NCI-H1436 (cell line): ENCODE measurements around the gene ZNF346.
"Not testable (repeated sequence)": the region's sequence is repeated elsewhere in the genome, so short reads cannot be mapped to it uniquely, and the experiment has no call there.

Source experiments
- DNase-seq: peaks from one replicate; lab custom pipeline; 2025; lab: John Stamatoyannopoulos, UW

The ZNF346 gene

DNA sequence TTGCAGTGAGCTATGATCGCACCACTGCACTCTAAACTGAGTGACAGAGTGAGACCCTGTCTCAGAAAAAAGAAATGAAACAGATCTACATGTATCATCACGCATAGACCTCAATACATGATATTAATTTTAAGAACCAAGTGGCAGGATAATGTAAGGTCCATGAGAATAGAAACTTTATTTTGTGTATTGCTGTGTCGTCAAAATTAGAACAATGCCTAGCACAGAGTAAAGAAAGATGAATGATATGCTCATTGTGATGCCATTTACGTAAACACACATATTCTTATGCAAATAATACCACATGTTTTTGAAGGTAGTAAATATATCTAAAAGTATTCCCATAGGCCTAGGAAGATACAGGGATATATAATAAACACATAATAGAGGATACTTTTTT is 12.3 kb upstream of the ZNF346 start:
- DNase-seq = no peak

DNA sequence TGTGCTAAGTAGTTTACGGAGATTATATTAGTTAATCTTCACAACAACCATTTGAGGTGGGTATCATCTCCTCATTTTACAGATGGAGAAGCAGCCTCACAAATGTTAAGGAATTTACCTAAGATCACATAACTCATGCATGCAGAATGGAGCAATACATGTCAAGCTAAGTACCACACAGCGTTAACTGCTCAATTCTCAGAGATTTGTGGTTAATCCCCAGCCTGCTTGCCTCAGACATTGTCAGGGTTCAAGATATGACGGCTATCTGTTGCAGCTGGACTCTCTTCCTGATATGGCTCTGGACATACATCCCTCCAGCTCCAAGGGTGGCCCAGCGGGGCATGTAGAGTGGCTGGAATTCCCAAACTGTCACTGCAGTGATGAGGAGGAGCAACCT is 7.3 kb upstream of the ZNF346 start:
- DNase-seq = no peak

DNA sequence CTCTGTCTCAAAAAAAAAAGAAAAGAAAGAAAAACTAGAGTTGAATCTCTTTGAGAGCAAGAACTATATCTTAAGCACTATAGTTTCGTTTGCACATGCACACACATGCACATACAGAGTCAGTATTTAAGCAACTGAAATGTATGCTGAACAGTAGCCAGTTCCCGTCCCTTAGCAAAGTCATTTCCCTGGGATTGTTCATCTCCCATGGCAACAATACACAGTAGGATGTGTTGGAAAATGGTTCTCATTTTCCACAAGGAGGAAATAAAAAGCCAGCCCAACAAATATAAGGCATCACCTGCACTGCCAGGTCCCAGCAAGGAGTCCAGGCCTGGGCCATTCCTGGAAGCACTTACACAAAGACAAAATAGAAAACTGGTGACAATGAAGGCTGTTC is 4.2 kb upstream of the ZNF346 start:
- no peak for DNase-seq

DNA sequence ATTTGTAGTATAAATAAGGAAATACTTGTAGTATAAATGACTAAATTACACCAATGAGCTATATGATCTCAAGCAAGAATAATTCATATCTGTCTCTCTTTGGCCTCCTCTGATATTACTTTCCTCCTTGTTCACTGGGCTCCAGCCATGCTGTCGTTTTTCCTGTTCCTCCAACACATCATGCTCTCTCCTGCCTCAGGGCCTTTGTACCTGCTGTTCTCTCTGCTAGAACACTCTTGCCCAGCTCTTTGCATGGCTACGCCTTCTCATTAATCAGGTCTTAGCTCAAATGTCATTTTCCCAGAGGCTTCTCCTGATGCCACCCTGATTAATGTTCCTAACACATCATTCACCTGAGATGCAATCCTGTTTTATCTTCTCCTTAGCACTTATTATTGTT is 2.5 kb upstream of the ZNF346 start:
- DNase-seq = no peak

DNA sequence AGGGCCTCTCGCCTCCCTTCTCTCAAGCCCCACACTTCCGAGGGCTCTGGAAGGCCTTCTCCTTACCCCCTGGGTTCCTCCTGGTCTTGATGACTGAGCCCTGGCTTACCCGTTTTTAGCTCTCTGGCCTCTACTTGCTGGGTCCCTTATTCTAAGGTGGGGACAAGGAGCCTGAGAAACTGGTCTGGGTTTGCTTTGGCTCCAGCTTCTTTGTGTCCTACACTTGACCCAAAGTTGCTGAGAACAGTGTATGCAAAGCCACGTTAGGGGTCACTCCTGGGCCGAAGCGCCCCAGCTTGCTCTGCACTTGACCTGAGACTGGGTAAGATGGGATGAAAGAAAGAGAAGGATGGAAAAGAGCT is 788 bp downstream of the ZNF346 start:
- DNase-seq = no peak

DNA sequence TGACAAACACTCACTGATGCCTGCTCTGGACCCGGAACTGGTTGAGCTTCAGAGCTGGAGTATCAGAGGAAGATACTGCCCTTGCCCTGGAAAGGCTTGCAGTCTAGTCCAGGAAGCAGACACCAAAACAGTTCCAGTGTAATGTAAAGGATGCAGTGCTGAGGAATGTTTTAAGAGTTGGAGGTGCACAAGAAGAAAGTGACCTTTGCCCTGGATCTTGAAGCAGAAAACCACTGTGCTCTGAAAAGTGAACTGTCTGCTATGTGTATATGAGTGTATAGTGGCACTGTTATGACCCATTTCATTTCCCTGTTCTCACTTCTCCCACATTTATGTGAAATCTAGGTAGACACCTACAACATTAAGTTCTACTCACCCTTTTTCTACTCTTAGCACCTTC is 2.1 kb downstream of the ZNF346 start:
- no peak for DNase-seq

DNA sequence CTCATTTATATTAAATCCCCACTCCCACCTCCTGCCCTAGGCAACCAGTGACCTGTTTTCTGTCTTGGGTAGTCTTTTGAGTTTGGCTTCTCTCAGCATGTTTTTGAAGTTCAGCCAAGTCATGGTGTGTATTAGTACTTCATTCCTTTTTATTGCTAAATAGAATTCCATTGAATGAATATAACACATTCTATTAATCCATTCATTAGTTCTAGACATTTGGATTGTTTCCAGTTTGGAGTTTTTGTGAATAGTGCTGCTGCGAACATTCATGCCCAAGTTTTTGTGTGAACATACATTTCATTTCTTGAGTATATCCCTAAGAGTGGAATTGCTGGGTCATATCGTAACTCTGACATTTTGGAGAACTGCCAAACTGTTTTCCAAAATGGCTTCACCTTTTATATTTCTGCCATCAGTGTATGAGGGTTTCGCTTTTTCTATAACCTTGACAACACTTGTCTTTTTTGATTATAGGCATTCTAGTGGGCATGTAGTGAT is 2.7 kb downstream of the ZNF346 start:
- no peak for DNase-seq

DNA sequence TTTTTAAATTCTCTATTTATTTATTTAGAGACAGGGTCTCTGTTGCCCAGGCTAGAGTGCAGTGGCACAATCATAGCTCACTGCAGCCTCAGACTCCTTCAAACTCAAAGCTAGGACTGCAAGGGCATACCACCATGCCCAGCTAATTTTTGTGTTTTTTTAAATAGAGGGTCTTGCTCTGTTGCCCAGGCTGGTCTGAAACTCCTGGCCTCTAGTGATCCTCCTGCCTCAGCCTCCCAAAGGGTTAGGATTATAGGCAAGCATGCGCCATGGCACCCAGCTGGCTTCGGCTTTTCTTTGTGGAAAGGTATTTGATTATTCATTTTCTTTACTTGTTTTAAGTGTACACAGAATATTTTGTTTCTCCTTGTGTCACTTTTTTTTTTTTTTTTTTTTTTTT is 5.2 kb downstream of the ZNF346 start:
- DNase-seq = no peak

DNA sequence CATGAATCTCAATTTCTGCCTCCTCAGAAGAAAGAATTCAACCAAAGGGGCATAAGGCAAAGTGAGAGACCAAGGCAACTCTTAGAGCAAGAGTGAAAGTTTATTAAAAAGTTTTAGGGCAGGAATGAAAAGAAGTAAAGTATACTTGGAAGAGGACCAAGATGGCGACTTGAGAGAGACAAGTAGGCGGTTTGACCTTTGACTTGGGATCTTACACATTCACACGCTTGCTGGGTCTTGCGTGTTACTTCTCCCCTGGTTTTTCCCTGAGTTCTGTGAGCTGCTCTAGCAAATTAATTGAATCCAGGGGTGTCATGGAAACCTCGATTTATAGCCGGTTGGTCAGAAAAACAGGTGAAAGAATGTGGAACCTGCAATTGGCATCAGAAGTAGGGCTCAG is 7.0 kb downstream of the ZNF346 start:
- no peak for DNase-seq

DNA sequence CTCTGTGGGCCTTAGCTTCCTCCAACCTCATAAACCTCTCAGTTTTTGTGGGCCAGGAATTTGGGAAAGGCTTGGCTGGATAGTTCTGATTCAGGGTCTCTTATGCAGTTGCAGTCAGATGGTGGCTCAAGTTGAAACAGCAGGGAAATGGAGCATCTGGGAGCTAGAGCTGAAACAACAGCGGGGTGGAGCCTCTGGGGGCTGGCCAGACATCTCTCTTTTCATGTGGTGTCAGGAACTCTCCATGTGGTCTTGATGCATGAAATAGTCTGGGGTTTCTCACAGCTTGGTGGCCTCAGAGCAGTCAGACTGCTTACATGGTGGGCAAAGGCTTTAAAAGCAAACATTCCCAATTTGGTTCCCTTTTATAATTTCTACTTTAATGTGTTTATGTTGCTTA is 13.5 kb downstream of the ZNF346 start:
- DNase-seq = no peak

DNA sequence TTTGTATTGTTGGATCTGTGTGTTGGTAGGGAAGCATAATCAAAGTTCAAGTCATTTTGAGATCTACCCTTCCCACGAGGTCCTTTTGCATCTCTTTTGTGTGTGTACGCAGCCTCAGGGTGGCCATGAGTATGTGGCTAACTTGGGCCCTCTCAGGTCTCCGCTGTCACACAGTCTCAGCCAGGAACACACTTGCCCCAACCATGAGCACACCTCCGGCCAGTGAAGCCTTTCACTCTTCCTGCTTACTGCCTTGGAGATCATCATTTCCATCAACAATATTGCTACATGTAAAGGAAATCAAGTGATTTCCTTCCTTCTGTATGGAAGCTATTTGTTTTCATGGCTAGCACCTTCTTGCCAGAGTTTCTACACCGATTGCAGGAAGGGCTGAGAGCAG is 13.9 kb downstream of the ZNF346 start:
- DNase-seq = no peak

DNA sequence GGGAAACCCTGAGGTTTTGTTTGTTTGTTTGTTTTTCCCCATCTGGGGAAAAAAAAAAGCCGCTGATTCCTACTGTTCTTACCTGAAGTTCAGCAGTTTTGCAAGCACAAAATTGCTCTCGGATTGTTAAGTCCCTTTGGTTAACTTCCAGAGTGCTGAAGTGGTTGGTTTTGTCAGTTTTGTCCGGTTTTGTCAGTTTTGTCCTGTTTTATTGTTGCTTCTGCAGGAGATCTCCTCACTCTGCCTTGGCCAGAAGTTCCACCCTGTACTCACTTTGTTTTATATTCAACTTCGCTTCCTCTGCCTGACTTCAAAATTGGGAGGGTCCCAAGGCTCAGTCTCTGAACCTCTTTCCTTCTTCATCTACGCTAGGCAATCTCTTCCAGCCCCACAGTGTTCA is 14.4 kb downstream of the ZNF346 start:
- DNase-seq = no peak

DNA sequence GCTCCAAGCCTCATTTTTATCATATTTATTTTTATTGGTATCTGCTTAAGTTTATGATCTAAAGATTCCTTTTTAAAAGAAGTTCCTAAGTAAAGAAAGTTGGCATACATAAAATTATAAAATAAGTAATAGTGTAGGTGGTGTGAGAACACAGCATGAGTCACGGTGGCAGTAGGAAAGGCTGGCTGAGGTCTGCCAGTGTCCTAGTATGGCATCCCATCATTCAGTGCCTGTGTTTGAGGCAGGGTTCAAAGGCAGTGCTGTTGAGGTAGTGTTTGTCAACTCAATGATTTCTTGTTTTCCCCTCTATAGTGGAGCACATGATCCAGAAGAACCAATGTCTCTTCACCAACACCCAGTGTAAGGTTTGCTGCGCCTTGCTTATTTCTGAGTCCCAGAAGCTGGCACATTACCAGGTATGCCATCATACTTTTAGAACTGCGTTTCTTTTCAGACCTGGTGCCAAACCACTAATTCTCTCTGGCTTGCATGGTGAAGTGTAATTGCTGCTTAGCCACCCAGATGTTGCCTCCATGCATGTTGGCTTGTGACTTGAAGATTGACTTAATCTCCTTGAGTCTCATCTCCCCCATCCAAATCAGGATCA is 18.4 kb downstream of the ZNF346 start:
- no peak for DNase-seq

DNA sequence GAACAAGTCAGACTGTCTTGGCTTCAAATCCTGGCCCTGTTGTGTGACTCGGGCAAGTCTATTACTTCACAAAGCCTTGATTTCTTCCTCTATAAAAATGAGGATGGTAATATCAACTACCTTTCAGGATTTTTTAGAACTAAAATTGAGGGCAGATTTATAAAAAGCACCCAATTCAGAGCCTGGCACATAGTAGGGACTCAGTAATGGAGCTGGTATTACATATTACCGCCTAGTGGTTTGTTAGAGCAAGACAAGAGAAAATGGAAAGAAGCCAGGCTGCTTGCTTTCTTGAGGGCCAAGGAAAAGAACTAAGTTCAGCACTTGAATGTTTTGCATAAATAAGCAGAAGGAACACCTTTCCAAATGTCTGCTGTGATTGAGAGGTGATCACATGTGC is 19.4 kb downstream of the ZNF346 start:
- no peak for DNase-seq

DNA sequence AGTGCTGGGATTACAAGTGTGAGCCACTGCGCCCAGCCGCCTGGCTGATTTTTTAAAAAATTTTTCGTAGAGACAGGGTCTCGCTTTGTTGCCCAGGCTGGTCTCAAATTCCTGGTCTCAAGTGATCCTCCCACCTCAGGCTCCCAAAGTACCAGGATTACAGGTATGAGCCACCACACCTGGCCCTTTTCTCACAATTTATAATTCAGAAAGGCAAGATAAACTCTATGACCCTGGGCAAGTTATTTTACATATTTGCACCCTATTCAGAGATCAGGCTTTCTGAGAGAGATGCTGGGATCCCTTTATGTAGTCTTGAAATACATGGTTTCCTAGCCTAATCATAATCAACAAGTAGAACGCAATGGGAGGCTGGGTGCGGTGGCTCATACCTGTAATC is 20.6 kb downstream of the ZNF346 start:
- DNase-seq = no peak

DNA sequence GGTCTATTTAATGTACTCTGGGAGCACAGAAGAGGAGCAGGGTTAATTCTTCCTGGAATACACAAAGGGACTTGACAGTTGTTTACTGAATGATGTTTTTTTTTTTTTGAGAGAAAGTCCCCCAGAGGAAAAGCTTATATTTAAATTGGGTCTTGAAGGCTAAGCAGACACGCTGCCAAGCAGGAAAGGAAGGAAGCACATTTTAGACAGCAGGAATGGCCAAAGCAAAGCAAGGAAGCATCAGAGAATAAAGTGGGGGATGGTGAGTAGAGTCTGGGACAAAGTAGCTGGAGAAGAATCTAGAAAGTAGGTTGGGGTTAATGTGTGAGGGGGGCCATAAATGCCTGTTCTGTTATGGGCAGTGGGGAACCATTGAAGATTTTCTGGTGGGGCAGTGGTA is 21.5 kb downstream of the ZNF346 start:
- no peak for DNase-seq

DNA sequence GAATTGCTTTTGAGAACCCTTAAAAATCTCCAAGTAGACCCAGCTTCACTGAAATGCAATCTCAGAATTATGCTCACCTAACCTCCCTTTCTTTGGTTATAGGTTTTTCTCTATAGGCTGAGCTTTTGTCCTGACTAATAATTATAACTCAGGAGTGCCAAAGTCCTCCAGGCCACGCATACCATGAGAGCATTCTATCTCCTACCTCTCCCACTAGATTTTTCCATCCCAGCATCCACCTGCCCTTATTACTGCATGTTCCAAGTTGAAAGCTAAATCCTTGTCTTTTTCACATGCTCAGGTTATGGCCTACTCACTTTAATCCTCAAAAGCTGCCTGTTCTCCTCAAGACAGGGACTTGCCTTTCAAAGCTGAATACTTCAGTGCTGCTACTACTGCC is 22.1 kb downstream of the ZNF346 start:
- no peak for DNase-seq

DNA sequence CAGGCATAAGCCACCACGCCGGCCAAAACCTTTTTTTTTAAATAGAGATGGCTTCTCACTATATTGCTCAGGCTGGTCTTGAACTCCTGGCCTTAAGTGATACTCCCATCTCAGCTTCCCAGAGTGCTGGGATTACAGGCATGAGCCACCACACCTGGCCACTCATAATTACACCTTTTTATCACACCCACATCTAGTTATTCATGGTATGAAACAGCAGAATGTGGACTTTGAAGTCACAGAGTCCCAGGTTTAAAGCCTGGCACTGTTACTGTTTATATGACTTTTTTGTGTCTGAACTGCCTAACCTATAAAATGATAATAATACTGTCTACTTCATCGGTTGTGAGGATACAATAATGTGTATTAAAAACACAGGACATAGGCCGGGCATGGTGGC is 23.1 kb downstream of the ZNF346 start:
- DNase-seq = no peak

DNA sequence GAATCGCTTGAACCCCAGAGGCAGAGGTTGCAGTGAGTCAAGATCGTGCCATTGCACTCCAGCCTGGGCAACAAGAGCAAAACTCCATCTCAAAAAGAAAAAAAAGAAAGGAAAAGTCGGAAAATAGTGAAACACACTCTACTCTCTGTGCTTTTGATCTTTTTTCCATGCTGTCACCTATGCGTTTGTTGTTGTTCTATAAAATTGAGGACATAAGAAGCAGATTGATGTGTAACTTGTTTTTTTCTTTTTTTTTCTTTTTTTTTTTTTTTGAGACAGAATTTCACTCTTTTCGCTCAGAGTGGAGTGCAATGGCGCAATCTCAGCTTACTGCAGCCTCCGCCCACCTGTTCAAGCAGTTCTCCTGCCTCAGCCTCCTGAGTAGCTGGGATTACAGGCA is 26.0 kb downstream of the ZNF346 start:
- not testable (repeated sequence) for DNase-seq

DNA sequence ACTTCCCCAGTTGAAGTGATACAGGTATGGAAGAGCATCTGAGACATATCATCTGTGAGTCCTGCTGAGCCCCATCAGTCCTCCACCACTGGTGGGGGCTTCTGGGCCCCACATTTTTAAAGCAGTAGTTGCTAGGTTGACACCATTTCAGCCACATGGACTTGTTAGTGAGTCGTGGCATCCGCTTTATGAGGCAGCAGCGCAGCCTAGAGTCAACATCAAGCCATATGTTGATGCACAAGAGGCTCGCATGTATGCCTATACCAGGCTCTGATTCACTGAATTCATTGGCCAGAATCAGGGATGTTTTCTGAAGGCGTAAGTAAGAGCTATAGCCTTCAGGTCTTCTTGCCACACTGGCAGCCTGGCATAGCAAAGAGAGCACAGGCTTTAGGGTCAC is 26.8 kb downstream of the ZNF346 start:
- DNase-seq = no peak

DNA sequence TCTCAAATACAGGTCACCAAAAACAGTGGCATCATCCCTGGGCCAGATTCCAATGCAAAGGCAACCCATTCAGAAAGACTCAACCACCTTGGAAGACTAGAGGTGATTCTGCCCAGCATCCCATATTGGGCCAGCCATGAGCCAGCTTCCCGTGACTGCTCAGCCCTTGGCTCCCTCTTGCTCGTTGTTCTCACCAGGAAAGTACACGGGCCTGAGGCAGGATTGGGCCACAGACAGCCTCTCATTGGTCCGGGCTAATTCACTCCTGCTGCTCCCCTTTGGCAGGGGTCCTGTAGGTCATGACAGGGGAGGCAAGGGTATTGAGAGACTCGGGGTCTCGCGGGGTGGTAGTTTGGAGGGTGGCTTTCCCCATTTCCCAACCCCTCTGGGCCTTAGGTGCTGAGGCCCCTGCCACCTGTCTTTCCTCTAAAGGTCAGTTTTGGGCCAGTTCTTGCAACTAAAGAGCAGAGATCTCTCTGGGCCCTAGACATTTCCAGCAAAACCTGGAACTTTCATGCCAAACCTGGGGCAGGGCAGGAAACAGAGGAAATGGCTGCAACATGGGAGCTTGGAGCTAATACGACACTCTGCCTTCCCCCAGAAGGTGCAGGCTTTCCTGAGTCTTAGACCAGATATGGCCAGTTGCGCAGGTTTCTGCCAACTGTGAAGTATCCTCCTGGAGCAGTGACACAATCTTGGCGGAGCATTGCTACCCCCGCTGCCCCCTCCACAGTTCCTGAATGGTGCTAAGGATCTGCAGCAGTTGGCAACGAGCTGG is 42.2 kb downstream of the ZNF346 start:
- DNase-seq = no peak

DNA sequence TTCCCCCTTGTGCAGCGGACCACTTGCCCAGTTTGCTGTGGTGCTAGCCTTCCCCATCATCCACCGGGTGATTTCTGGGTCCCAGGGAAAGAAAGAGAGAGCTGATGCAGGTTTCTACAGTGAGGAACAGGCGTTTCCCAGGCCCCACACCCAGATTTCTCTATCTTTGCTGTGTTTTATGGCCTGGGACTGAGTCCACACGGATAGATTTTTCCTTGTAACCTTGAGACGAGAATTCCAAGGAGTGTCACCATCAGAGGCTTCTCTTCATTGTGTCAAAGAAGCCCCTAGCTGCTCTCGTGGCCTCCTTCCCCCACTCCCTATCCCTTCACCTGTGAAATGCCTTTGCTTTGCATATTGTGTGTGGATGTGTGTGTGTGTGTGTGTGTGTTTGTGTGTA is 43.0 kb downstream of the ZNF346 start:
- no peak for DNase-seq

DNA sequence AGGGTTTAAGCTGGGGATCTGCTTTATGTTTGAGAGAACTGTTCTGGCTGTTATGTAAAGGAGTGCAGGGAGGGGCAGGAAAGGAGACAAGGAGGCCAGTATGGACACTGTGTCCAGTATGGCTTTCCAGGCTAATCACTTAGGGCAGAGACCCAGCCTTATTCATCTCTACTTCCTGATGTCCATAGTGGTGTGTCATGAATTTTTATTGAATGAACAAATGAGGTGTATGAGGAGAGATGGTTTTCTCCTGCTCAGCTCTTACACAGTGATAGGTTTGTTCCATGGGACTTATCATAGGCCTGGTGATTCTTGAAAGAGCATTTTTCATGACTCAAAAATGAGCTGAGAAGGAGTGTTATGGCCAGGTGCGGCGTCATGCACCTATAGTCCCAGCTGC is 43.7 kb downstream of the ZNF346 start:
- DNase-seq = no peak

DNA sequence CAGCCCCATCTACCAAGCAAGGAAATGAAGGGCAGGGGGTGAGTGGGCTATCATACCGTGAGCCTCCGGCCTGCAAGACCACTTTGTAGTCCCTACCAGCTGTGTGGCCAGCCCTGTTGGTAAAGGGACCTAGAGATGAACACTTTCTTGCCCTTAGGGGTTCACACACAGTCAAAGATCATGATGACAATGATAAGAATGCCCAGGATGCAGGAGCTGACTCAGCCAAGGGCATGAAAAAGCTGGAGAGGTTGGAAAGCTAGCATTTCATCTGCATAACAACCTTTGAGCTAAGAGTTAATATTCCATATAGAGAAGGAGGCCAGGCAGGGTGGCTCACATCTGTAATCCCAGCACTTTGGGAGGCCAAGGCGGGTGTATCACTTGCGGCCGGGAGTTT is 45.0 kb downstream of the ZNF346 start:
- no peak for DNase-seq
